Prostate gland (tissue), 2 donors: ENCODE results near the gene PCDHGA1.
A peak's percentile ranks its signal among the peaks of the same experiment; 100 is the strongest.

Source experiments
- CTCF ChIP-seq, 4 experiments: fragments of 200-600 bp in 2 of 4; fragments of 450-650 bp in 2 of 4; sonication (generic) in 2 of 4; IDR thresholded peaks; 1 replicate in 3 of 4; 2 replicates in 1 of 4; pipeline ENCODE4 v1.5.1; 2016 to 2019; ENCODE audit warnings: antibody characterized with exemption in 4 of 4, mild to moderate bottlenecking in 2 of 4, moderate library complexity in 2 of 4
- POLR2A ChIP-seq: fragments of 450-650 bp; IDR thresholded peaks from one replicate; pipeline ENCODE4 v1.6.1; 2016; ENCODE audit warnings: antibody characterized with exemption, mild to moderate bottlenecking
- POLR2AphosphoS5 ChIP-seq: sonication (generic); formaldehyde crosslinking; IDR thresholded peaks from one replicate; pipeline ENCODE4 v1.6.1; 2017; ENCODE audit warnings: antibody characterized with exemption

GRCh38 chr5:141559461-141559860, 229.1 kb downstream of the PCDHGA1 start:
- TF ChIP-seq CTCF (IDR thresholded peaks at IDR 0.05) (no peak), POLR2A (no peak), POLR2AphosphoS5 (peak; percentile 24)
